ENCODE results near the gene VPS18. TPM values are rescaled to one million over a fixed set of nuclear protein-coding genes. Genes with fewer than 3 reads are reported as not detected.

The VPS18 gene
- total RNA-seq, 1 experiment from 2014 or later = 16.9 TPM

DNA sequence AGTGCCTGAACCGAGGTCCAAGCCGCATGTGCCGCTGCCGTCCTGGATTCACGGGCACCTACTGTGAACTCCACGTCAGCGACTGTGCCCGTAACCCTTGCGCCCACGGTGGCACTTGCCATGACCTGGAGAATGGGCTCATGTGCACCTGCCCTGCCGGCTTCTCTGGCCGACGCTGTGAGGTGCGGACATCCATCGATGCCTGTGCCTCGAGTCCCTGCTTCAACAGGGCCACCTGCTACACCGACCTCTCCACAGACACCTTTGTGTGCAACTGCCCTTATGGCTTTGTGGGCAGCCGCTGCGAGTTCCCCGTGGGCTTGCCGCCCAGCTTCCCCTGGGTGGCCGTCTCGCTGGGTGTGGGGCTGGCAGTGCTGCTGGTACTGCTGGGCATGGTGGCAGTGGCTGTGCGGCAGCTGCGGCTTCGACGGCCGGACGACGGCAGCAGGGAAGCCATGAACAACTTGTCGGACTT lies 42.0 kb downstream of the VPS18 start:
- Histone ChIP-seq H4K20me1 (ENCODE audit: insufficient read depth) (no peaks in the 10 kb centered on the region), H2AFZ (ENCODE audit: low read depth, low read length, poor library complexity, severe bottlenecking) (no peak overlapping the region), H3K36me3 (ENCODE audit: control insufficient read depth in 1 of 2, insufficient read depth in 2 of 2, low read length in 2 of 2) (no peaks in the 10 kb centered on the region), H3K79me2 (ENCODE audit: insufficient read depth, low read length) (no peaks in the 10 kb centered on the region), H3K9me3 (ENCODE audit: control insufficient read depth in 1 of 2, insufficient read depth in 1 of 2, low read depth in 1 of 2, low read length in 2 of 2) (no peaks in the 10 kb centered on the region), H3K4me1 (ENCODE audit: control insufficient read depth in 1 of 2, insufficient read depth in 2 of 2, low read length in 2 of 2) (peaks cover 8 to 9% of the 10 kb centered on the region in 2 experiments; a peak in 3 of 4 replicates), H3K27ac (ENCODE audit: low read depth, low read length) (no peak overlapping the region), H3K27me3 (ENCODE audit: insufficient read depth, low read length) (no peaks in the 10 kb centered on the region), H3K4me3 (replicated peaks in 1 of 2; ENCODE audit: low read depth in 1 of 2, low read length in 2 of 2) (no peak overlapping the region), H3K9ac (ENCODE audit: low read length) (no peak overlapping the region), H3K9me2 (ENCODE audit: insufficient read depth) (no peaks in the 10 kb centered on the region), H3K4me2 (ENCODE audit: low read length) (no peak overlapping the region)
- ChIA-PET POLR2A (no interaction called here), RAD21 (ENCODE audit: low non-redundant PET in 1 of 2, low total read pairs in 2 of 2, uncharacterized antibody in 2 of 2, unreplicated experiment in 2 of 2) (no interaction called here), CTCF (no interaction called here)
- TF ChIP-seq EZH2 (IDR thresholded peaks at IDR 0.05) (no peak), JUND (IDR thresholded peaks at IDR 0.05) (no peak), EZH2phosphoT487 (IDR thresholded peaks at IDR 0.05; ENCODE audit: borderline replicate concordance) (no peak), POLR2AphosphoS5 (IDR thresholded peaks at IDR 0.05; ENCODE audit: low read depth, low read length) (no peak), EGR1 (IDR thresholded peaks at IDR 0.05; ENCODE audit: low read depth) (no peak), POLR2A (IDR thresholded peaks at IDR 0.05; ENCODE audit: borderline replicate concordance, extremely low read depth, insufficient read depth, insufficient read length) (no peak), CTCF (IDR thresholded peaks at IDR 0.05 in 2 of 3, conservative IDR thresholded peaks at IDR 0.05 in 1 of 3; ENCODE audit: borderline replicate concordance in 1 of 3, insufficient read depth in 1 of 3, low read depth in 2 of 3, low read length in 2 of 3) (no peak), ZFX (IDR thresholded peaks at IDR 0.05) (no peak), ELF1 (IDR thresholded peaks at IDR 0.05; ENCODE audit: borderline replicate concordance, low read depth) (no peak), SRF (IDR thresholded peaks at IDR 0.05; ENCODE audit: low read depth) (no peak), ATF3 (IDR thresholded peaks at IDR 0.05) (no peak), SP1 (IDR thresholded peaks at IDR 0.05; ENCODE audit: low read depth) (no peak), YY1 (IDR thresholded peaks at IDR 0.05; ENCODE audit: extremely low read depth, insufficient replicate concordance, low read depth, low read length) (no peak), ZNF274 (IDR thresholded peaks at IDR 0.05; ENCODE audit: low read depth, low read length) (no peak)
- TF ChIP-seq, protein P1, sequence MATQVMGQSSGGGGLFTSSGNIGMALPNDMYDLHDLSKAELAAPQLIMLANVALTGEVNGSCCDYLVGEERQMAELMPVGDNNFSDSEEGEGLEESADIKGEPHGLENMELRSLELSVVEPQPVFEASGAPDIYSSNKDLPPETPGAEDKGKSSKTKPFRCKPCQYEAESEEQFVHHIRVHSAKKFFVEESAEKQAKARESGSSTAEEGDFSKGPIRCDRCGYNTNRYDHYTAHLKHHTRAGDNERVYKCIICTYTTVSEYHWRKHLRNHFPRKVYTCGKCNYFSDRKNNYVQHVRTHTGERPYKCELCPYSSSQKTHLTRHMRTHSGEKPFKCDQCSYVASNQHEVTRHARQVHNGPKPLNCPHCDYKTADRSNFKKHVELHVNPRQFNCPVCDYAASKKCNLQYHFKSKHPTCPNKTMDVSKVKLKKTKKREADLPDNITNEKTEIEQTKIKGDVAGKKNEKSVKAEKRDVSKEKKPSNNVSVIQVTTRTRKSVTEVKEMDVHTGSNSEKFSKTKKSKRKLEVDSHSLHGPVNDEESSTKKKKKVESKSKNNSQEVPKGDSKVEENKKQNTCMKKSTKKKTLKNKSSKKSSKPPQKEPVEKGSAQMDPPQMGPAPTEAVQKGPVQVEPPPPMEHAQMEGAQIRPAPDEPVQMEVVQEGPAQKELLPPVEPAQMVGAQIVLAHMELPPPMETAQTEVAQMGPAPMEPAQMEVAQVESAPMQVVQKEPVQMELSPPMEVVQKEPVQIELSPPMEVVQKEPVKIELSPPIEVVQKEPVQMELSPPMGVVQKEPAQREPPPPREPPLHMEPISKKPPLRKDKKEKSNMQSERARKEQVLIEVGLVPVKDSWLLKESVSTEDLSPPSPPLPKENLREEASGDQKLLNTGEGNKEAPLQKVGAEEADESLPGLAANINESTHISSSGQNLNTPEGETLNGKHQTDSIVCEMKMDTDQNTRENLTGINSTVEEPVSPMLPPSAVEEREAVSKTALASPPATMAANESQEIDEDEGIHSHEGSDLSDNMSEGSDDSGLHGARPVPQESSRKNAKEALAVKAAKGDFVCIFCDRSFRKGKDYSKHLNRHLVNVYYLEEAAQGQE (IDR thresholded peaks at IDR 0.05; ENCODE audit: low read depth) = no peak
- TF ChIP-seq, protein P2, sequence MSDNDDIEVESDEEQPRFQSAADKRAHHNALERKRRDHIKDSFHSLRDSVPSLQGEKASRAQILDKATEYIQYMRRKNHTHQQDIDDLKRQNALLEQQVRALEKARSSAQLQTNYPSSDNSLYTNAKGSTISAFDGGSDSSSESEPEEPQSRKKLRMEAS (IDR thresholded peaks at IDR 0.05) = no peak
- TF ChIP-seq, protein P3, sequence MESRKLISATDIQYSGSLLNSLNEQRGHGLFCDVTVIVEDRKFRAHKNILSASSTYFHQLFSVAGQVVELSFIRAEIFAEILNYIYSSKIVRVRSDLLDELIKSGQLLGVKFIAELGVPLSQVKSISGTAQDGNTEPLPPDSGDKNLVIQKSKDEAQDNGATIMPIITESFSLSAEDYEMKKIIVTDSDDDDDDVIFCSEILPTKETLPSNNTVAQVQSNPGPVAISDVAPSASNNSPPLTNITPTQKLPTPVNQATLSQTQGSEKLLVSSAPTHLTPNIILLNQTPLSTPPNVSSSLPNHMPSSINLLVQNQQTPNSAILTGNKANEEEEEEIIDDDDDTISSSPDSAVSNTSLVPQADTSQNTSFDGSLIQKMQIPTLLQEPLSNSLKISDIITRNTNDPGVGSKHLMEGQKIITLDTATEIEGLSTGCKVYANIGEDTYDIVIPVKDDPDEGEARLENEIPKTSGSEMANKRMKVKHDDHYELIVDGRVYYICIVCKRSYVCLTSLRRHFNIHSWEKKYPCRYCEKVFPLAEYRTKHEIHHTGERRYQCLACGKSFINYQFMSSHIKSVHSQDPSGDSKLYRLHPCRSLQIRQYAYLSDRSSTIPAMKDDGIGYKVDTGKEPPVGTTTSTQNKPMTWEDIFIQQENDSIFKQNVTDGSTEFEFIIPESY (IDR thresholded peaks at IDR 0.05; ENCODE audit: extremely low read depth, insufficient replicate concordance, low read length) = no peak
- ATAC-seq (no peak), DNase-seq (ENCODE audit: low read depth, low spot score) (no peak)
- intact Hi-C loops (cut with micrococcal nuclease) = loop anchor here (10.0 kb wide), 1 partner anchor 249 kb away; no protein-coding TSS in a partner anchor
- BruUV-seq (replicated peaks) = no TSS peak

All from HCT116 (cell line).